ENCODE results near the gene STIMATE.

Gene STIMATE

GRCh38 chr3:52892625-52893311 lies 4.6 kb downstream of the STIMATE start:
- Histone ChIP-seq H3K4me3 (ENCODE audit: low read length) (peak overlapping the region; percentile 58), H3K9ac (ENCODE audit: low read length) (peak overlapping the region; percentile 46), H3K9me3 (ENCODE audit: control insufficient read depth, low read length) (no peaks in the 10 kb centered on the region), H3K4me1 (ENCODE audit: control insufficient read depth, insufficient read depth, low read length) (peaks cover 51% of the 10 kb centered on the region), H3K27me3 (replicated peaks; ENCODE audit: control insufficient read depth, insufficient read depth, low read length) (no peaks in the 10 kb centered on the region), H3K36me3 (ENCODE audit: control insufficient read depth, insufficient read depth, low read length, severe bottlenecking) (no peaks in the 10 kb centered on the region)
- DNase-seq (ENCODE audit: low read depth) = no peak

GRCh38 chr3:52892290-52892624 lies 5.1 kb downstream of the STIMATE start:
- peak overlapping the region; percentile 68 for H3K9ac ChIP-seq (ENCODE audit: low read length)
- no peak for DNase-seq (ENCODE audit: low read depth)
- H3K9me3 ChIP-seq (ENCODE audit: control insufficient read depth, low read length) = no peaks in the 10 kb centered on the region
- H3K27me3 ChIP-seq (replicated peaks; ENCODE audit: control insufficient read depth, insufficient read depth, low read length) = no peaks in the 10 kb centered on the region
- no peaks in the 10 kb centered on the region for H3K36me3 ChIP-seq (ENCODE audit: control insufficient read depth, insufficient read depth, low read length, severe bottlenecking)
- peak overlapping the region; percentile 58 for H3K4me3 ChIP-seq (ENCODE audit: low read length)
- H3K4me1 ChIP-seq (ENCODE audit: control insufficient read depth, insufficient read depth, low read length) = peaks cover 51% of the 10 kb centered on the region

- peak; percentile 76 for DNase-seq (ENCODE audit: low read depth)
- H3K4me1 ChIP-seq (ENCODE audit: control insufficient read depth, insufficient read depth, low read length) = peaks cover 51% of the 10 kb centered on the region
- no peaks in the 10 kb centered on the region for H3K9me3 ChIP-seq (ENCODE audit: control insufficient read depth, low read length)
- H3K27me3 ChIP-seq (replicated peaks; ENCODE audit: control insufficient read depth, insufficient read depth, low read length) = no peaks in the 10 kb centered on the region
- H3K9ac ChIP-seq (ENCODE audit: low read length) = peak overlapping the region; percentile 68
- peak overlapping the region; percentile 19 for H3K4me3 ChIP-seq (ENCODE audit: low read length)
- no peaks in the 10 kb centered on the region for H3K36me3 ChIP-seq (ENCODE audit: control insufficient read depth, insufficient read depth, low read length, severe bottlenecking)
Measured at GRCh38 chr3:52891615-52892081, 5.7 kb downstream of the STIMATE start.

- peaks cover 52% of the 10 kb centered on the region for H3K4me1 ChIP-seq (ENCODE audit: control insufficient read depth, insufficient read depth, low read length)
- no peaks in the 10 kb centered on the region for H3K9me3 ChIP-seq (ENCODE audit: control insufficient read depth, low read length)
- no peaks in the 10 kb centered on the region for H3K27me3 ChIP-seq (replicated peaks; ENCODE audit: control insufficient read depth, insufficient read depth, low read length)
- peak overlapping the region; percentile 19 for H3K4me3 ChIP-seq (ENCODE audit: low read length)
- DNase-seq (ENCODE audit: low read depth) = no peak
- H3K36me3 ChIP-seq (ENCODE audit: control insufficient read depth, insufficient read depth, low read length, severe bottlenecking) = no peaks in the 10 kb centered on the region
- H3K9ac ChIP-seq (ENCODE audit: low read length) = peak overlapping the region; percentile 56
Measured at GRCh38 chr3:52891164-52891563, 6.2 kb downstream of the STIMATE start.

GRCh38 chr3:52890735-52891134 lies 6.6 kb downstream of the STIMATE start:
- no peak overlapping the region for H3K9ac ChIP-seq (ENCODE audit: low read length)

GRCh38 chr3:52889901-52890300 lies 7.4 kb downstream of the STIMATE start:
- no peaks in the 10 kb centered on the region for H3K9me3 ChIP-seq (ENCODE audit: control insufficient read depth, low read length)
- peaks cover 1% of the 10 kb centered on the region for H3K36me3 ChIP-seq (ENCODE audit: control insufficient read depth, insufficient read depth, low read length, severe bottlenecking)
- no peak for DNase-seq (ENCODE audit: low read depth)
- no peaks in the 10 kb centered on the region for H3K27me3 ChIP-seq (replicated peaks; ENCODE audit: control insufficient read depth, insufficient read depth, low read length)
- H3K4me1 ChIP-seq (ENCODE audit: control insufficient read depth, insufficient read depth, low read length) = peaks cover 47% of the 10 kb centered on the region
- no peak overlapping the region for H3K9ac ChIP-seq (ENCODE audit: low read length)
- H3K4me3 ChIP-seq (ENCODE audit: low read length) = no peak overlapping the region

More at GRCh38 chr3:52890735-52891134, 6.6 kb downstream of the STIMATE start:
- Histone ChIP-seq H3K27me3 (replicated peaks; ENCODE audit: control insufficient read depth, insufficient read depth, low read length) (no peaks in the 10 kb centered on the region), H3K9me3 (ENCODE audit: control insufficient read depth, low read length) (no peaks in the 10 kb centered on the region), H3K4me1 (ENCODE audit: control insufficient read depth, insufficient read depth, low read length) (peaks cover 51% of the 10 kb centered on the region), H3K36me3 (ENCODE audit: control insufficient read depth, insufficient read depth, low read length, severe bottlenecking) (no peaks in the 10 kb centered on the region), H3K4me3 (ENCODE audit: low read length) (no peak overlapping the region)
- peak; percentile 19 for DNase-seq (ENCODE audit: low read depth)

- Histone ChIP-seq H3K27me3 (replicated peaks; ENCODE audit: control insufficient read depth, insufficient read depth, low read length) (no peaks in the 10 kb centered on the region), H3K9ac (ENCODE audit: low read length) (no peak overlapping the region), H3K36me3 (ENCODE audit: control insufficient read depth, insufficient read depth, low read length, severe bottlenecking) (peaks cover 5% of the 10 kb centered on the region), H3K4me1 (ENCODE audit: control insufficient read depth, insufficient read depth, low read length) (peaks cover 24% of the 10 kb centered on the region), H3K9me3 (ENCODE audit: control insufficient read depth, low read length) (no peaks in the 10 kb centered on the region), H3K4me3 (ENCODE audit: low read length) (no peak overlapping the region)
- DNase-seq (ENCODE audit: low read depth) = no peak
Measured at GRCh38 chr3:52887166-52887565, 10.2 kb downstream of the STIMATE start.

GRCh38 chr3:52886049-52886730 lies 11.2 kb downstream of the STIMATE start:
- no peak overlapping the region for H3K4me3 ChIP-seq (ENCODE audit: low read length)
- no peaks in the 10 kb centered on the region for H3K27me3 ChIP-seq (replicated peaks; ENCODE audit: control insufficient read depth, insufficient read depth, low read length)
- no peaks in the 10 kb centered on the region for H3K9me3 ChIP-seq (ENCODE audit: control insufficient read depth, low read length)
- no peak overlapping the region for H3K9ac ChIP-seq (ENCODE audit: low read length)
- peaks cover 15% of the 10 kb centered on the region for H3K4me1 ChIP-seq (ENCODE audit: control insufficient read depth, insufficient read depth, low read length)
- no peak for DNase-seq (ENCODE audit: low read depth)
- peaks cover 5% of the 10 kb centered on the region for H3K36me3 ChIP-seq (ENCODE audit: control insufficient read depth, insufficient read depth, low read length, severe bottlenecking)

- DNase-seq (ENCODE audit: low read depth) = no peak
- Histone ChIP-seq H3K36me3 (ENCODE audit: control insufficient read depth, insufficient read depth, low read length, severe bottlenecking) (peaks cover 5% of the 10 kb centered on the region), H3K9ac (ENCODE audit: low read length) (no peak overlapping the region), H3K27me3 (replicated peaks; ENCODE audit: control insufficient read depth, insufficient read depth, low read length) (no peaks in the 10 kb centered on the region), H3K4me3 (ENCODE audit: low read length) (no peak overlapping the region), H3K9me3 (ENCODE audit: control insufficient read depth, low read length) (no peaks in the 10 kb centered on the region), H3K4me1 (ENCODE audit: control insufficient read depth, insufficient read depth, low read length) (peaks cover 22% of the 10 kb centered on the region)
Measured at GRCh38 chr3:52882377-52882776, 15.0 kb downstream of the STIMATE start.

GRCh38 chr3:52881871-52882270 lies 15.5 kb downstream of the STIMATE start:
- peaks cover 5% of the 10 kb centered on the region for H3K36me3 ChIP-seq (ENCODE audit: control insufficient read depth, insufficient read depth, low read length, severe bottlenecking)
- H3K9me3 ChIP-seq (ENCODE audit: control insufficient read depth, low read length) = no peaks in the 10 kb centered on the region
- DNase-seq (ENCODE audit: low read depth) = no peak
- H3K4me1 ChIP-seq (ENCODE audit: control insufficient read depth, insufficient read depth, low read length) = peaks cover 22% of the 10 kb centered on the region
- H3K9ac ChIP-seq (ENCODE audit: low read length) = no peak overlapping the region
- no peaks in the 10 kb centered on the region for H3K27me3 ChIP-seq (replicated peaks; ENCODE audit: control insufficient read depth, insufficient read depth, low read length)
- H3K4me3 ChIP-seq (ENCODE audit: low read length) = no peak overlapping the region

GRCh38 chr3:52880474-52880873 lies 16.9 kb downstream of the STIMATE start:
- no peaks in the 10 kb centered on the region for H3K9me3 ChIP-seq (ENCODE audit: control insufficient read depth, low read length)
- no peak for DNase-seq (ENCODE audit: low read depth)
- H3K27me3 ChIP-seq (replicated peaks; ENCODE audit: control insufficient read depth, insufficient read depth, low read length) = no peaks in the 10 kb centered on the region
- H3K4me1 ChIP-seq (ENCODE audit: control insufficient read depth, insufficient read depth, low read length) = peaks cover 14% of the 10 kb centered on the region
- H3K36me3 ChIP-seq (ENCODE audit: control insufficient read depth, insufficient read depth, low read length, severe bottlenecking) = peaks cover 5% of the 10 kb centered on the region
- H3K4me3 ChIP-seq (ENCODE audit: low read length) = no peak overlapping the region
- no peak overlapping the region for H3K9ac ChIP-seq (ENCODE audit: low read length)
